Erythroblast (primary cell): ENCODE data around the gene NCBP2L.

ENCODE experiments used
- GATA1 ChIP-seq: IDR thresholded peaks from 2 replicates; pipeline ENCODE4 v1.6.1; 2011; ENCODE audit warnings: low read depth, mild to moderate bottlenecking, control low read depth, low read length, moderate library complexity
- POLR2A ChIP-seq: IDR thresholded peaks from 2 replicates; pipeline ENCODE4 v1.6.1; 2011; ENCODE audit warnings: mild to moderate bottlenecking, low read length

GRCh38 chrX:107787827-107788226, 10.3 kb downstream of the NCBP2L start:
- TF ChIP-seq POLR2A (no peak), GATA1 (no peak)
